ENCODE results near the gene ITIH4. TPM values are rescaled to one million over a fixed set of nuclear protein-coding genes. Genes with fewer than 3 reads are reported as not detected.

ITIH4 gene
- total and polyA plus RNA-seq, 2 donors (not counting 1 experiment from before 2014, with no cell fraction given): 21.5 to 38.5 TPM

- no peaks in the 10 kb centered on the region for H3K4me1 Mint-ChIP-seq
- DNase-seq: no peak
These were observed 39.1 kb downstream of the ITIH4 start for GRCh38 chr3:52791366-52791765.

DNA sequence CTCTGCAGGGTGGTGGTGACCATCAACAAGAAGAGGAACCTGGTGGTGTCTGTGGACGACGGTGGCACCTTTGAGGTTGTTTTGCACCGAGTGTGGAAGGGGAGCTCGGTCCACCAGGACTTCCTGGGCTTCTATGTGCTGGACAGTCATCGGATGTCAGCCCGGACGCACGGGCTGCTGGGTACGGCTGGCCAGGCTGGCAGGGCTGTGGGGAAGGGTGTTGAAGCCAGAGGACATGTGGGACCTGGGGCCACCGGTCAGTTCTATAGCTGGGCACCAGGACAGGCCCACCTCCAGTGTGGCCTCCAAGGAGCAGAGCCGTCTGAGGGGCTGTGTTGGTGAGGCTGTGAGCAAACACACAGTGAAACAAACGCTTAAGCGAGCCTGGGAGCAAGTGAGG lies 39.7 kb downstream of the ITIH4 start:
- POLR2A ChIA-PET: no interaction called here
- Histone ChIP-seq H3K4me3 (ENCODE audit: control extremely low read depth in 1 of 5, extremely low read depth in 1 of 5, insufficient read depth in 1 of 5, low read depth in 2 of 5, low read length in 4 of 5) (no peak overlapping the region), H3K9ac (ENCODE audit: low read length) (no peak overlapping the region), H3K9me3 (ENCODE audit: control extremely low read depth in 1 of 3, control insufficient read depth in 2 of 3, insufficient read depth in 1 of 3, low read length in 2 of 3) (no peaks in the 10 kb centered on the region), H2AFZ (ENCODE audit: insufficient read depth, low read depth, low read length, poor library complexity, severe bottlenecking) (no peak overlapping the region), H3K4me2 (replicated peaks; ENCODE audit: low read depth, low read length, poor library complexity, severe bottlenecking) (no peak overlapping the region), H3K4me1 (ENCODE audit: control insufficient read depth in 2 of 2, insufficient read depth in 2 of 2, low read length in 2 of 2) (no peaks in the 10 kb centered on the region), H3K27me3 (replicated peaks in 1 of 4; ENCODE audit: control extremely low read depth in 1 of 4, control insufficient read depth in 3 of 4, insufficient read depth in 4 of 4, low read length in 3 of 4) (no peaks in the 10 kb centered on the region), H3K27ac (ENCODE audit: low read length in 2 of 2) (no peak overlapping the region), H3K36me3 (replicated peaks in 1 of 2; ENCODE audit: control extremely low read depth in 1 of 2, control insufficient read depth in 1 of 2, extremely low read depth in 1 of 2, insufficient read depth in 2 of 2, low read length in 1 of 2) (no peaks in the 10 kb centered on the region), H4K20me1 (ENCODE audit: control insufficient read depth, insufficient read depth, low read length, poor library complexity, severe bottlenecking) (no peaks in the 10 kb centered on the region), H3K79me2 (ENCODE audit: control insufficient read depth, insufficient read depth, low read length) (no peaks in the 10 kb centered on the region)
- no peak for ATAC-seq (ENCODE audit: low read depth)
- no peak overlapping the region for H3K4me3 Mint-ChIP-seq
- CTCF ChIA-PET: no interaction called here
- no peak for DNase-seq
- H3K27ac Mint-ChIP-seq: no peak overlapping the region
- H3K27me3 Mint-ChIP-seq: no peaks in the 10 kb centered on the region
- intact Hi-C loops (cut with micrococcal nuclease): no loop called here
- no peaks in the 10 kb centered on the region for H3K4me1 Mint-ChIP-seq
- TF ChIP-seq EZH2 (IDR thresholded peaks at IDR 0.05; ENCODE audit: borderline replicate concordance, insufficient read depth, low read depth, low read length, poor library complexity, severe bottlenecking): no peak
- TF ChIP-seq CTCF (IDR thresholded peaks at IDR 0.05): no peak
- WGBS (ENCODE audit: insufficient coverage): 93% methylated on average over 13 of the region's 13 CpGs
- H3K9me3 Mint-ChIP-seq (ENCODE audit: insufficient read depth): no peaks in the 10 kb centered on the region

More at GRCh38 chr3:52791366-52791765, 39.1 kb downstream of the ITIH4 start:
- H3K4me2 ChIP-seq (replicated peaks; ENCODE audit: low read depth, low read length, poor library complexity, severe bottlenecking): no peak overlapping the region
- POLR2A ChIA-PET: no interaction called here
- no peak overlapping the region for H2AFZ ChIP-seq (ENCODE audit: insufficient read depth, low read depth, low read length, poor library complexity, severe bottlenecking)
- H3K4me3 ChIP-seq (ENCODE audit: control extremely low read depth in 1 of 5, extremely low read depth in 1 of 5, insufficient read depth in 1 of 5, low read depth in 2 of 5, low read length in 4 of 5): no peak overlapping the region
- WGBS (ENCODE audit: insufficient coverage): 73% methylated on average over 12 of the region's 12 CpGs
- H3K9me3 ChIP-seq (ENCODE audit: control extremely low read depth in 1 of 3, control insufficient read depth in 2 of 3, insufficient read depth in 1 of 3, low read length in 2 of 3): no peaks in the 10 kb centered on the region
- intact Hi-C loops (cut with micrococcal nuclease): no loop called here
- H3K27ac ChIP-seq (ENCODE audit: low read length in 2 of 2): no peak overlapping the region
- TF ChIP-seq EZH2 (IDR thresholded peaks at IDR 0.05; ENCODE audit: borderline replicate concordance, insufficient read depth, low read depth, low read length, poor library complexity, severe bottlenecking) (no peak), CTCF (IDR thresholded peaks at IDR 0.05) (no peak)
- H3K9ac ChIP-seq (ENCODE audit: low read length): no peak overlapping the region
- ATAC-seq (ENCODE audit: low read depth): no peak
- no peaks in the 10 kb centered on the region for H3K27me3 Mint-ChIP-seq
- no peaks in the 10 kb centered on the region for H3K27me3 ChIP-seq (replicated peaks in 1 of 4; ENCODE audit: control extremely low read depth in 1 of 4, control insufficient read depth in 3 of 4, insufficient read depth in 4 of 4, low read length in 3 of 4)
- H3K4me3 Mint-ChIP-seq: no peak overlapping the region
- no peaks in the 10 kb centered on the region for H3K9me3 Mint-ChIP-seq (ENCODE audit: insufficient read depth)
- H3K36me3 ChIP-seq (replicated peaks in 1 of 2; ENCODE audit: control extremely low read depth in 1 of 2, control insufficient read depth in 1 of 2, extremely low read depth in 1 of 2, insufficient read depth in 2 of 2, low read length in 1 of 2): no peaks in the 10 kb centered on the region
- H3K4me1 ChIP-seq (ENCODE audit: control insufficient read depth in 2 of 2, insufficient read depth in 2 of 2, low read length in 2 of 2): no peaks in the 10 kb centered on the region
- no peaks in the 10 kb centered on the region for H3K79me2 ChIP-seq (ENCODE audit: control insufficient read depth, insufficient read depth, low read length)
- H3K27ac Mint-ChIP-seq: no peak overlapping the region
- CTCF ChIA-PET: no interaction called here
- no peaks in the 10 kb centered on the region for H4K20me1 ChIP-seq (ENCODE audit: control insufficient read depth, insufficient read depth, low read length, poor library complexity, severe bottlenecking)

Measured in B cell (primary cell).